Activated T-cell treated with anti-CD3 and anti-CD28 coated beads for 1 hour (primary cell): ENCODE measurements around the gene FNBP1.

ENCODE experiments used
- DNase-seq: peaks from one replicate; pipeline ENCODE4 v3.0.0-alpha.2; 2020; ENCODE audit warnings: low read depth

The FNBP1 gene

GRCh38 chr9:130045725-130046450 lies 2.9 kb upstream of the FNBP1 start:
- no peak for DNase-seq

GRCh38 chr9:130043654-130044623 lies 950 bp upstream of the FNBP1 start:
- no peak for DNase-seq

- no peak for DNase-seq
Measured at GRCh38 chr9:130042406-130042884, 544 bp downstream of the FNBP1 start.

GRCh38 chr9:130041648-130042405 lies 1.2 kb downstream of the FNBP1 start:
- no peak for DNase-seq

GRCh38 chr9:130040984-130041647 lies 1.9 kb downstream of the FNBP1 start:
- DNase-seq = no peak

GRCh38 chr9:130039528-130040147 lies 3.4 kb downstream of the FNBP1 start:
- no peak for DNase-seq

- DNase-seq = no peak
Measured at GRCh38 chr9:130036099-130036498, 6.9 kb downstream of the FNBP1 start.

- DNase-seq = no peak
Measured at GRCh38 chr9:130034570-130034969, 8.4 kb downstream of the FNBP1 start.

GRCh38 chr9:130030651-130031127 lies 12.3 kb downstream of the FNBP1 start:
- no peak for DNase-seq

- no peak for DNase-seq
Measured at GRCh38 chr9:130029223-130029973, 13.6 kb downstream of the FNBP1 start.

- no peak for DNase-seq
Measured at GRCh38 chr9:130028493-130029222, 14.3 kb downstream of the FNBP1 start.

- no peak for DNase-seq
Measured at GRCh38 chr9:130027533-130028365, 15.2 kb downstream of the FNBP1 start.

GRCh38 chr9:130026583-130027340 lies 16.2 kb downstream of the FNBP1 start:
- DNase-seq = no peak

- DNase-seq = no peak
Measured at GRCh38 chr9:130024597-130024994, 18.4 kb downstream of the FNBP1 start.

- no peak for DNase-seq
Measured at GRCh38 chr9:130023994-130024596, 18.9 kb downstream of the FNBP1 start.

GRCh38 chr9:130023144-130023787 lies 19.7 kb downstream of the FNBP1 start:
- no peak for DNase-seq

- DNase-seq = no peak
Measured at GRCh38 chr9:130022566-130023143, 20.3 kb downstream of the FNBP1 start.
